Dermis microvascular lymphatic vessel endothelial cell (primary cell): ENCODE results near the gene EDAR. TPM values are rescaled to one million over a fixed set of nuclear protein-coding genes. Genes with fewer than 3 reads are reported as not detected.

Experiments
- DNase-seq, 2 donors: peaks; one replicate each; pipeline versions ENCODE4 v3.0.0 to v3.0.0-alpha.2; 2010; ENCODE audit warnings: low read depth in 2 of 2
- total RNA-seq: library from RNA; depleted of rRNA; stranded (reverse); fragments of >200 nt; gene quantifications from 2 replicates; pipeline ENCODE4 v1.2.1, GENCODE V29; 2014

Gene EDAR
- total RNA-seq, 1 donor from 2014 or later, result under 0.01 TPM

DNA sequence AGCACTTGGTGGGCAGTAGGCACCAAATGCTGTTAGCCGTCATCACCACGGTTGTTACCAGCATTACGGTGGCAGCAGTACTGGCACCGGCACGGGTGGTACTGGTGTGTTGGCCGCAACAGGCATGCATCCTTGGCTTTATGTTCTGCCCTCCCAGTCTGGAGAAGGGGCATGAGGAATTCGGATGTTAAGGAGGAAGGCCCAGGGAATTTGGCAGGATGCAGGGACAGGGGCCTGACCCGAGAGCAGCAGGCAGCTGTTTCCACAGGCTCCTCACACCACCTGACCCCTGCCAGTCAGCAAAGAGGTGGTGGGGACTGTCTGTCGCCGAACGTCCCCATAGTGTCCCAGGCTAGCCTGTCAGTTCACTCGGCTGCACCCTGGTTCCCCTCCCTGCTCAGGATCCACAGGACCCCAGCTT is 79.0 kb downstream of the EDAR start:
- no peak for DNase-seq

DNA sequence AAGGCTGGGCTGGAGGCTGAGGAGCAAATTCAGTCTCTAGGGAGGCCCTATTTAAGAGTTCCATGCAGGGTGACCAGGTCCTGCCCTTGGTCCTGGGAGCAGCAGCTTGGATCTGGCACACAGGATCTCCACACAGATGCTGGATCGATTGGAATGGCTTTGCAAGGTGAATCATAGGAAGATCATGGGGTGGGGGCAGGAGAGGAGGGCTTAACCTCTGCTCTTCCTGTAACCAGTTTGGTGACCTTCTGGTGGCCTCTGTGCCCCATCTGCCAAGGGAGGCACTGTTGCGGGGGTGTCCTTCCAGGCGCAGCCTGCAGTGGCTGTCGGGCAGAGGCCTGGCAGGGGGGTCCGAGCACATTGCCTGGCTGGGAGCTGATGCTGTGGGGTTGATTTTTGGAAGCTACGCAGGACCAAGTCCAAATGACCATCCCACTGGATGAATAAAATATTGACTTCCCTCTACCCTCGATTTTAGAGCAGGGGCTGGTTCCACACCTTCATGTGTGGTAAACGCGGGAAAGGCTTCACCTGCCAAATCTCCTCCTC is 79.7 kb downstream of the EDAR start:
- no peak for DNase-seq

- DNase-seq, result no peak
These were observed 80.3 kb downstream of the EDAR start for GRCh38 chr2:108908713-108909070.

GRCh38 chr2:108907822-108908712 is 81.0 kb downstream of the EDAR start:
- DNase-seq, result no peak

DNA sequence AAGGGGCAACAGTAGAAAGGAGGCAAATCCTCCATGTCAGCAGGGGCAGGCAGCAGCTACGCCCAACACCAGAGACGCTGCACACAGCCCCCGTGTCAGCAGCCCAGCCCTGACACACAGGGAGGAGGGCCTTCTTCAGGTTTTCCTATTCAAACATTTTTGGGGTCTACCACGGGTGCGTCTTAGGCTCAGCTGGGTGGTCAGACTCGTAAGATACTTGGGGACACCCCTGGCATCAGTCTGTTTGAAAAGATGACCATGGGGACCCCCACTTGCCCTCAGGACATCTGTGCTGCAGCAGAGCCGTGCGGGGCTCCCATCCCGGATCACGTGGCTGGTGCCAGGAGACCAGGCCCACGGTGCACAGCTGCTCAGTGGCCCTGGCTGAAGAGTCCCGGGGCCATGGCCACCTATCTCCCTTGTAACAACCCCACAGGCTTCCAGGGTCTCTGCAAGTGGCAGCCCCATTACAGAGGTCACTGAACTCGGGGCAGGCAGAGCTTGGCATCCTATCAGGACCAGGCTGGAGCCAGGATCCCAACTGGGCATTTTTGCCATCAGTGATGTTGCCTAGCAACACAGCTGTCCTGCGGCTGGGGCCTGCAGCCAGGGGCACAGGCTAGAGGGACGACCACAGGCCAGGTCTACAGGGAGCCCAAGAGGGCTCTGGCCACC is 82.5 kb downstream of the EDAR start:
- no peak for DNase-seq

- no peak for DNase-seq
These were observed 83.1 kb downstream of the EDAR start for GRCh38 chr2:108905906-108906305.

DNA sequence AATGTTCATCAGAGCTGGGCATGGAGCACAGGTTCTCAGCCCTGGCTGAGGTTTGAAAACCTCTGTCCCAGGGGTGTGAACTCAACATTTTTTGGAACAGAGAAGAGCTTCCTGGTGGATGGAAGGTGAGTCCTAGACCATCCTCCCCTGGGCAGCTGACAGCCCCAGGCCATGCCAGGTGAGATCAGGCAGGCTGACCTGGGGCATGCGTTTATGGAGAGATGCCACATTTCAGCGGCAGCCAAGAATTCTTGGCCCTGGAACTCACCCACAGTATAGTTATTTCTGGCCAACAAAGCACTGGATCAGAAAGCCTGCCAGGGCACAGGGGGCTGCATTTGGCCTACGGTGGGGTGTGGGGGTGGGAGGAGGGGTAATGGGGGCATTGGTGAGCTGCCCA is 83.8 kb downstream of the EDAR start:
- no peak for DNase-seq

DNA sequence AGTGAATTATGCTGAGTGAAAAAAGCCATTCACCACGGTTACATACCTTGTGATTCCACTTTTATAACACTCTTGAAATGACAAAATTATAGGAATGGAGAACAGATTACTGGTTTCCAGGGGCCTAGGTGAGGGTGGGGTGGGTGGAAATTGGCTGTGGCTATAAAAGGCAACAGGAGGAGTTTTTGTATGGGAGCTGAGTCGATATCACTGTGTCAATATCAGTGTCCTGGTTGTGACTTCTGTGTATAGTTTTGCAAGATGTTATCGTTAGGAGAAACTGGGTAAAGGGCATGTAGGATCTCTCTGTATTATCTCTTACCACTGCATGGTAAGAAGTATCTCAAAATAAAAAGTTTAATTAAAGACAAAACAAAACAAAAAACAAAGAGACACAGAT is 84.3 kb downstream of the EDAR start:
- DNase-seq, result no peak

GRCh38 chr2:108898315-108899082 is 90.5 kb downstream of the EDAR start:
- DNase-seq, result no peak

GRCh38 chr2:108896741-108897140 is 92.3 kb downstream of the EDAR start:
- no peak for DNase-seq

DNA sequence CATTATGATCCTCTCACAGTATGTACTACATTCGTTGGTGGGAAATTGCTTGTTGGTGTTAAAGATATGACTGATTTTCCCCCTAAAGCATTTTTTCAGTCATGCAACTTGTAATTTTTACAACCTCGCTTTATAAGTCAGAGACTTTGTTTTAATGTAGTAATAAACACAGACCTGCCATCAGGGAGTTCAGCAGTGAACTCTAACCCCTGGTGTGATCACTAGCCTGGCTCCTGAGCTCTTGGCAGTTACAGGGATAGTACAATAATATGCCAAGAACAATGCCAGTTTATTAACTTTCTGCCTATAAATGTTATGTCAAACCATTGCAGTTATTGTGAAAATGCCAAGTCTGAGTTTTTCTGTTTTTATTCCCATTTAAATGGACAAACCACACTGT is 93.8 kb downstream of the EDAR start:
- no peak for DNase-seq

- no peak for DNase-seq
These were observed 94.3 kb downstream of the EDAR start for GRCh38 chr2:108894766-108895165.

GRCh38 chr2:108893277-108893676 is 95.7 kb downstream of the EDAR start:
- no peak for DNase-seq

DNA sequence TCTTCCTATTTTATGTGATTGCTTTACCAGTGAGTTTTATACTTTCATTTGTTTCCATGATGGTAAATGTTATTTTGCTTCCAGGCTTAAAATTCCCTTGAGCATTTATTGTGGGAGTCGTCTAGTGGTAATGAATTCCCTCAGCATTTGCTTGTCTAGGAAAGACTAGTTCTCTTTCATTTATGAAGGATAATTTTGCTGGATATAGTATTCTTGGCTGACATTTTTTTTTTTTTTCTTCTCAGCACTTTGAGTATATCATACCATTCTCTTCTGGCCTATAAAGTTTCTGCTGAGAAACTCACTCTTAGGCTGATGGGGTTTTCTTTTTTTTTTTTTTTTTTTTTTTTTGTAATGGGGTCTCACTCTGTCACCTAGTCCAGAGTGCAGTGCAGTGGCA is 99.1 kb downstream of the EDAR start:
- DNase-seq, result no peak

- DNase-seq, result no peak
These were observed 104.4 kb downstream of the EDAR start for GRCh38 chr2:108884619-108885018.

- no peak for DNase-seq
These were observed 110.7 kb downstream of the EDAR start for GRCh38 chr2:108878276-108878675.

GRCh38 chr2:108877506-108877905 is 111.5 kb downstream of the EDAR start:
- no peak for DNase-seq

- DNase-seq, result no peak
These were observed 118.9 kb downstream of the EDAR start for GRCh38 chr2:108870069-108870644.

- no peak for DNase-seq
These were observed 119.5 kb downstream of the EDAR start for GRCh38 chr2:108869542-108869941.

DNA sequence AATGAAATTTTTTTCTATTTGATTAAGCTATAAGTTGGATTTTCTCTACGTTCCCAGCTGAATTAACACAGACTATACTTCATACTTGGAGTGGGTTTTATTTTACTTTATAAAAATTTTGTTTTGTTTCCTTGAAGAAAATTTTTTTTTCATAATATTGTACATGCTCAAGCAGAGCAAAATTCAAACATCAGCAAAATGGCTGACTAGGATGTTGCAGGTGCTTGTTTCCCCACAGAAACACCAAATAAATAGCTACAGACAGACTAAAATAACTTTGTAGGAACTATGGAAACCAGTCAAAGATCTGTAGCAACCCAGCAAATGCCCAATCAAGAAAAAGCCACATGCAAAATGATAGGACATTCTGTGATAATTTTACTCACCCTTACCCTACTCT is 120.1 kb downstream of the EDAR start:
- no peak for DNase-seq

GRCh38 chr2:108866041-108866440 is 123.0 kb downstream of the EDAR start:
- DNase-seq, result no peak

DNA sequence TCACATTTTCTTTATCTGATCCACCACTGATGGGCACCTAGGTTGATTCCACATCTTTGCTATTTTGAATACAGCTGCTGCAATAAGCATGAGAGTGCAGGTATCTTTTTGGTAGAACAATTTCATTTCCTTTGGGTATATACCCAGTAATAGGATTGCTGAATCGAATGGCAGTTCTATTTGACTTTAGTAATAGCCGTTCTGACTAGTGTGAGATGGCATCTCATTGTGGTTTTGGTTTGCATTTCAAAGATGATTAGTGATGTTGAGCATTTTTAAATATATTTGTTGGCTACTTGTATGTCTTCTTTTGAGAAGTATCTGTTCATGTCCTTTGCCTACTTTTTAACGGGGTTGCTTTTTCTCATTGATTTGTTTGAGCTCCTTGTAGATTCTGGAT is 130.1 kb downstream of the EDAR start:
- no peak for DNase-seq
